ENCODE measurements around the gene KIF1A.

Gene KIF1A

GRCh38 chr2:240708457-240708856, 111.6 kb downstream of the KIF1A start:
- no peak overlapping the region for H3K4me3 ChIP-seq (replicated peaks; ENCODE audit: low read depth, low read length)
- H3K27me3 ChIP-seq (replicated peaks; ENCODE audit: control insufficient read depth, insufficient read depth, low read length), result peaks cover 2% of the 10 kb centered on the region; the same call in 1 of the 2 replicates
- H3K36me3 ChIP-seq (ENCODE audit: control insufficient read depth, insufficient read depth, low read length), result no peaks in the 10 kb centered on the region
- DNase-seq (ENCODE audit: extremely low read depth, insufficient read length), result no peak
- TF ChIP-seq CTCF (IDR thresholded peaks at IDR 0.05; ENCODE audit: insufficient read depth, low read length, poor library complexity, severe bottlenecking), result no peak

GRCh38 chr2:240707821-240708220, 112.2 kb downstream of the KIF1A start:
- DNase-seq (ENCODE audit: extremely low read depth, insufficient read length), result no peak
- Histone ChIP-seq H3K36me3 (ENCODE audit: control insufficient read depth, insufficient read depth, low read length) (no peaks in the 10 kb centered on the region), H3K4me3 (replicated peaks; ENCODE audit: low read depth, low read length) (no peak overlapping the region), H3K27me3 (replicated peaks; ENCODE audit: control insufficient read depth, insufficient read depth, low read length) (peaks cover 2% of the 10 kb centered on the region; the same call in 1 of the 2 replicates)
- no peak for TF ChIP-seq CTCF (IDR thresholded peaks at IDR 0.05; ENCODE audit: insufficient read depth, low read length, poor library complexity, severe bottlenecking)

GRCh38 chr2:240707043-240707756, 112.8 kb downstream of the KIF1A start:
- TF ChIP-seq CTCF (IDR thresholded peaks at IDR 0.05; ENCODE audit: insufficient read depth, low read length, poor library complexity, severe bottlenecking), result no peak

DNA sequence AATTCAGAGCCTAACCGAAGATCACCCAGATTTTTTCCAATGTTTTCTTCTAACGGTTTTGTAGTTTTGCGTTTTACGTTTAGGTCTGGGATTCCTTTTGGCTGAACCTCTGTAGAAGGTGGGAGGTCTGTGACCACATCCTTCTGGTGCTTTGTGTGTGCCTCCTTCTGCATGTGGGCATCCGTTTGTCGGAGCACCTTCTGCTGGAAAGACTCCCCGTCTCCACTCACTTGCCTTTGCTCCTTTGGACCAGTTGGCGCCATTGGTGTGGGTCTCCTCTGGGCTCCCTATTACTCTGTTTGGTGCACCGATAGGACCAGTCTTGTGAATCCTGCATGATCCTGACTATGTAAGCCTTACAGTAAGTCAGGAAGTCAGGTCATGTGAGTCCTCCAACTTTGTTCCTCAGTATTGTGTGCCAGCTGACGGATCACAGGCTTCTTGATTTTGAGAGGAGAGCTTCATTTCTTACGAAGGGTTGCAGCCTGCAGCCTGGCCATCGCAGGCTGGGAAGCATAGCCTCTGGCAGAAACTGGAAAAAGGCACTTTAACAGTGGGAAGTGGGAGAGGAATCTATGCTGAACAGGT, 114.7 kb downstream of the KIF1A start:
- Histone ChIP-seq H3K36me3 (ENCODE audit: control insufficient read depth, insufficient read depth, low read length) (no peaks in the 10 kb centered on the region), H3K27me3 (replicated peaks; ENCODE audit: control insufficient read depth, insufficient read depth, low read length) (peaks cover 2% of the 10 kb centered on the region; the same call in 1 of the 2 replicates), H3K4me3 (replicated peaks; ENCODE audit: low read depth, low read length) (no peak overlapping the region)
- no peak for TF ChIP-seq CTCF (IDR thresholded peaks at IDR 0.05; ENCODE audit: insufficient read depth, low read length, poor library complexity, severe bottlenecking)
- DNase-seq (ENCODE audit: extremely low read depth, insufficient read length), result no peak

More at GRCh38 chr2:240707043-240707756, 112.8 kb downstream of the KIF1A start:
- no peak for DNase-seq (ENCODE audit: extremely low read depth, insufficient read length)
- Histone ChIP-seq H3K36me3 (ENCODE audit: control insufficient read depth, insufficient read depth, low read length) (no peaks in the 10 kb centered on the region), H3K27me3 (replicated peaks; ENCODE audit: control insufficient read depth, insufficient read depth, low read length) (peaks cover 2% of the 10 kb centered on the region; the same call in 1 of the 2 replicates), H3K4me3 (replicated peaks; ENCODE audit: low read depth, low read length) (no peak overlapping the region)

- no peak for DNase-seq (ENCODE audit: extremely low read depth, insufficient read length)
These were observed 115.4 kb downstream of the KIF1A start for GRCh38 chr2:240704651-240705050.

More at GRCh38 chr2:240704651-240705050, 115.4 kb downstream of the KIF1A start:
- no peak for TF ChIP-seq CTCF (IDR thresholded peaks at IDR 0.05; ENCODE audit: insufficient read depth, low read length, poor library complexity, severe bottlenecking)
- Histone ChIP-seq H3K36me3 (ENCODE audit: control insufficient read depth, insufficient read depth, low read length) (no peaks in the 10 kb centered on the region), H3K27me3 (replicated peaks; ENCODE audit: control insufficient read depth, insufficient read depth, low read length) (no peaks in the 10 kb centered on the region; the same call in 1 of the 2 replicates), H3K4me3 (replicated peaks; ENCODE audit: low read depth, low read length) (no peak overlapping the region)

Data from GM06990 (cell line).